Neural progenitor cell (in vitro differentiated cells): Measurements from ENCODE around the gene TUBB3.

Source experiments
- CTCF ChIP-seq: fragments of 200-600 bp; sonication (generic); IDR thresholded peaks from 2 replicates; pipeline ENCODE4 v1.5.1; 2017; ENCODE audit warnings: antibody characterized with exemption, mild to moderate bottlenecking
- EZH2phosphoT487 ChIP-seq: fragments of 200-600 bp; sonication (generic); IDR thresholded peaks from 2 replicates; pipeline ENCODE4 v1.6.1; 2017; ENCODE audit warnings: antibody characterized with exemption

- no peak for TF ChIP-seq CTCF
- no peak for TF ChIP-seq EZH2phosphoT487
These were observed 9.4 kb upstream of the TUBB3 start for GRCh38 chr16:89913408-89914387.
